Progenitor cell of endocrine pancreas (in vitro differentiated cells): Measurements from ENCODE around the gene SLC49A3. TPM values are rescaled to one million over a fixed set of nuclear protein-coding genes. Genes with fewer than 3 reads are reported as not detected.
"Not testable (repeated sequence)": the region's sequence is repeated elsewhere in the genome, so short reads cannot be mapped to it uniquely, and the experiment has no call there.

Experiments
- DNase-seq: peaks from one replicate; pipeline ENCODE4 v3.0.0; 2021; ENCODE audit warnings: low spot score; ENCODE audit not compliant: unreplicated experiment
- H3K27ac Mint-ChIP-seq: 2 replicates; pipeline ENCODE4 v1.8.0; 2021; ENCODE audit warnings: mild to moderate bottlenecking, moderate library complexity, mixed read lengths
- H3K27me3 Mint-ChIP-seq: 2 replicates; pipeline ENCODE4 v1.8.0; 2021; ENCODE audit warnings: mixed read lengths
- H3K36me3 Mint-ChIP-seq: 2 replicates; pipeline ENCODE4 v1.8.0; 2022; ENCODE audit warnings: mixed read lengths; ENCODE audit not compliant: insufficient read depth
- H3K4me1 Mint-ChIP-seq: 2 replicates; pipeline ENCODE4 v1.8.0; 2021; ENCODE audit warnings: low read depth, mixed read lengths
- H3K4me3 Mint-ChIP-seq: 2 replicates; pipeline ENCODE4 v1.8.0; 2021; ENCODE audit warnings: low read depth, mild to moderate bottlenecking, moderate library complexity, mixed read lengths
- H3K9me3 Mint-ChIP-seq: 2 replicates; pipeline ENCODE4 v1.8.0; 2021; ENCODE audit warnings: low read depth, mixed read lengths
- total RNA-seq: library from RNA; stranded (reverse); gene quantifications from 2 replicates; pipeline ENCODE4 v1.2.1, GENCODE V29; 2021
- TF ChIP-seq, protein P1 (sequence below): fragments of 200-600 bp; sonication (generic); IDR thresholded peaks from one replicate; pipeline ENCODE4 v1.5.0; 2021; ENCODE audit warnings: antibody characterized with exemption, mild to moderate bottlenecking; ENCODE audit not compliant: unreplicated experiment

Gene SLC49A3
- total RNA-seq, 1 donor from 2014 or later = 13.1 TPM

GRCh38 chr4:675036-675882, 13.7 kb downstream of the SLC49A3 start:
- Mint-ChIP-seq H3K36me3 (peaks cover 8% of the 10 kb centered on the region), H3K4me1 (peaks cover 6% of the 10 kb centered on the region), H3K4me3 (peak overlapping the region; percentile 86), H3K27me3 (no peaks in the 10 kb centered on the region), H3K27ac (no peak overlapping the region), H3K9me3 (no peaks in the 10 kb centered on the region)
- DNase-seq = no peak
- TF ChIP-seq, protein P1, sequence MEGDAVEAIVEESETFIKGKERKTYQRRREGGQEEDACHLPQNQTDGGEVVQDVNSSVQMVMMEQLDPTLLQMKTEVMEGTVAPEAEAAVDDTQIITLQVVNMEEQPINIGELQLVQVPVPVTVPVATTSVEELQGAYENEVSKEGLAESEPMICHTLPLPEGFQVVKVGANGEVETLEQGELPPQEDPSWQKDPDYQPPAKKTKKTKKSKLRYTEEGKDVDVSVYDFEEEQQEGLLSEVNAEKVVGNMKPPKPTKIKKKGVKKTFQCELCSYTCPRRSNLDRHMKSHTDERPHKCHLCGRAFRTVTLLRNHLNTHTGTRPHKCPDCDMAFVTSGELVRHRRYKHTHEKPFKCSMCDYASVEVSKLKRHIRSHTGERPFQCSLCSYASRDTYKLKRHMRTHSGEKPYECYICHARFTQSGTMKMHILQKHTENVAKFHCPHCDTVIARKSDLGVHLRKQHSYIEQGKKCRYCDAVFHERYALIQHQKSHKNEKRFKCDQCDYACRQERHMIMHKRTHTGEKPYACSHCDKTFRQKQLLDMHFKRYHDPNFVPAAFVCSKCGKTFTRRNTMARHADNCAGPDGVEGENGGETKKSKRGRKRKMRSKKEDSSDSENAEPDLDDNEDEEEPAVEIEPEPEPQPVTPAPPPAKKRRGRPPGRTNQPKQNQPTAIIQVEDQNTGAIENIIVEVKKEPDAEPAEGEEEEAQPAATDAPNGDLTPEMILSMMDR = no peak

DNA sequence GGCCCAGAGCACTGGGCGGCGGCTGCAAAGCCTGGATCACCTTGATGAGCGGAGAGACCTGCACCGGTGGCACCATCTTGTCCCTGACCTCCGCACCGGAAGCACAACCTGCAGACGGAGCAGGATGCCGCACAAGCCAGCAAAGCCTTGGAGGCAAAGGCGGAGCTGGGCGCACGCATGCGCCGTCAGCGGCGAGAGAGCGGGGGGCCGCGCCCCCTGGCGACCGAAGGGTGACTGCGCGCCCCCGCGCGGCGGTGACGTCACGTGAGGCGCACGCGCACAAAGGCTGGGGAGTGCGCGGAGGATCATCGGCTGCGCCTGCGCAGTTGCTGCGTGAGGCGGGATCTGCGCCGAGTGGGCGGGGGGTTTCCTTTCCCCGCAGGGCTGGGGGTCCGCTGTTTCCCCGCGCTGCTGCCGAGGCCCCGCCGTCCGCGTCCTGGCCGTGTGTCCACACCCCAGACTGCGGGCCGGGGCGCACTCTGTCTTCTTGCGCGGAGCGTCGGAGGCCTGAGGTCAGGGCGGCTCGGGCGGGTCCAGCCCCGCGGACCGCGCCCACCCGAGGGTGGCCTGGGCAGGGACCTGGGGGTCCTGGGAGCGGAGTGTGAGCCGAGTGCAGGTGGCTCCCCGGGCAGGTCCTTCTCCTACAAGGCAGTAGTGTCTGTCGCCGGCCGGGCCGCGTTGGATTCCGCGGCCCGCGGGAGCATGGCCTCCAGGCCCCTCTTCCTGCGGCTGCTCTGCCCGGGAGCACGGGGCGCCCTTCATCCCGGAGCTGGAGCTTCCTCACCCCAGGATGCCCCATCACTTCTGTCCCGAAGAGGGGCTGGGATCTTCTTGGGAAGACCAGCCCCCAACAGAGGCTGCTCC, 14.5 kb downstream of the SLC49A3 start, which contains the start of the genes ATP5ME and MYL5:
Gene ATP5ME, minus strand, starts transcription at position 105 of the 864 bp plus-strand sequence. Its CDS starts 29 bp downstream, at position 76.
Gene MYL5, plus strand, starts transcription at position 371 of the 864 bp plus-strand sequence. CDS start 3,485 bp downstream, outside the sequence.
- peaks cover 8% of the 10 kb centered on the region for H3K36me3 Mint-ChIP-seq

GRCh38 chr4:673349-674091, 15.4 kb downstream of the SLC49A3 start:
- no peaks in the 10 kb centered on the region for H3K27me3 Mint-ChIP-seq
- peaks cover 6% of the 10 kb centered on the region for H3K4me1 Mint-ChIP-seq
- TF ChIP-seq, protein P1 = no peak
- no peaks in the 10 kb centered on the region for H3K9me3 Mint-ChIP-seq
- peaks cover 8% of the 10 kb centered on the region for H3K36me3 Mint-ChIP-seq
- H3K27ac Mint-ChIP-seq = peak overlapping the region; percentile 92
- DNase-seq = no peak
- peak overlapping the region; percentile 86 for H3K4me3 Mint-ChIP-seq

More for the DNA sequence above, 14.5 kb downstream of the SLC49A3 start, which contains the start of the genes ATP5ME and MYL5:
- H3K4me3 Mint-ChIP-seq = peak within 1 kb of the TSS; percentile 86
- TF ChIP-seq, protein P1 = peak; percentile 99
- no peaks in the 10 kb centered on the region for H3K27me3 Mint-ChIP-seq
- H3K4me1 Mint-ChIP-seq = peaks cover 6% of the 10 kb centered on the region
- H3K9me3 Mint-ChIP-seq = no peaks in the 10 kb centered on the region
- H3K27ac Mint-ChIP-seq = peak within 1 kb of the TSS; percentile 93
- DNase-seq = peak; percentile 93

DNA sequence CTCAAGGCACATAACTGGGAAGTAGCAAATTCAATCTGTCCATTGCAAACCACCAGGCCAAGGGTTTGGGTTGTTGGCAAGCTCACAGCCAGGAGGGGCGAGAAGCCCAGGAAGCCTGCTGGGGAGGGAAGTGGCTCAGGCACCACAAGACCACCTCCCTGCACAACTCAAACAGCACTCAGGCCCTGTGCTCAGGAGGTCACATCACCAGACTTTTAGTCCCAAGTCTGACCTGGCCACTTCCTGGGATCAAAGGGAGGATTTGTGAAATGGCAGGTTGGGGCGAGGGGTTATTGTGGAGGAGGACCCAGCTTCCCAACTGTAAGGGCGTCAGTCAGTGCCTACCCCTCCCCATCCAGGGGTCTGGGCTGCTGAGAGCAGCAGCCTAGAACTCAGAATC, 17.2 kb downstream of the SLC49A3 start:
- Mint-ChIP-seq H3K27me3 (no peaks in the 10 kb centered on the region), H3K27ac (no peak overlapping the region), H3K4me1 (peaks cover 6% of the 10 kb centered on the region), H3K36me3 (peaks cover 8% of the 10 kb centered on the region), H3K9me3 (no peaks in the 10 kb centered on the region), H3K4me3 (no peak overlapping the region)
- TF ChIP-seq, protein P1 = no peak
- DNase-seq = no peak

DNA sequence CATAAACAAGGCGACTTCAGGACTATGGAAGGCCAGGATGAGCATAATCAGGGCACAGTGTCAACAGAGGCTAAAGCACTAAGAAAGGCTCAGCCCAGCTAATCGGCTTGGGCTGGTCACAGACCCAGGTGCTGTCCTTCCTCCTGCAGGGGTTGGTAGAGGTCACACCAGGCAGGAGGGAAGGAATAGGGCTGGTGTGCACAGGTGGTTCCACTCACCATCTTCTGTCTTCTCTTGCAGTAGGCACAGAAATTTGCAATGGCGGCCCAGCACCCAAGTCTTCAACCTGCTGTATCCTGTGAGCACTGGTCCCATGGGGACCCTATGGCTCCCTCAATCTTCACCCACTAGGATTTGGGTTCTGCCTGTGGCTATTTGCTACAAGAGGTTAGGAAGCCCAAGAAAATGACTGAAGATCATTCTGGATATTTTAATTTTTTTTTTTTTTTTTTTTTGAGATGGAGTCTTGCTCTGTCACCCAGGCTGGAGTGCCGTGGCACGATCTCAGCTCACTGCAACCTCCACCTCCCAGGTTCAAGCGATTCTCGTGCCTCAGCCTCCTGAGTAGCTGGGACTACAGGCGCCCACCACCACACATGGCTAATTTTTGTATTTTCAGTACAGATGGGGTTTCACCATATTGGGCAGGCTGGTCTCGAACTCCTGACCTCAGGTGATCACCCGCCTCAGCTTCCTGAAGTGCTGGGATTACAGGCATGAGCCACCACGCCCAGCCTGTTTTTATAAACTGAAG, 19.0 kb downstream of the SLC49A3 start:
- H3K27me3 Mint-ChIP-seq, DNase-seq, H3K27ac Mint-ChIP-seq, H3K4me3 Mint-ChIP-seq, H3K9me3 Mint-ChIP-seq, H3K36me3 Mint-ChIP-seq, H3K4me1 Mint-ChIP-seq: not testable (repeated sequence)

- not testable (repeated sequence) for H3K4me1 Mint-ChIP-seq, H3K27me3 Mint-ChIP-seq, H3K36me3 Mint-ChIP-seq, H3K4me3 Mint-ChIP-seq, H3K9me3 Mint-ChIP-seq, DNase-seq, H3K27ac Mint-ChIP-seq
These were observed 20.7 kb downstream of the SLC49A3 start for GRCh38 chr4:668219-668618.
